Measurements from ENCODE around the gene KDM2B. TPM values are rescaled to one million over a fixed set of nuclear protein-coding genes. Genes with fewer than 3 reads are reported as not detected.

Gene KDM2B
- total RNA-seq, 1 donor from 2014 or later: 18.9 TPM

GRCh38 chr12:121602766-121603165 lies 21.9 kb upstream of the KDM2B start:
- Histone ChIP-seq H3K27ac (no peak overlapping the region), H3K36me3 (no peaks in the 10 kb centered on the region), H3K4me1 (no peaks in the 10 kb centered on the region), H3K27me3 (no peaks in the 10 kb centered on the region), H3K9me3 (no peaks in the 10 kb centered on the region), H3K4me3 (no peak overlapping the region)
- DNase-seq (ENCODE audit: extremely low spot score in 2 of 2): no peak
- TF ChIP-seq POLR2A (IDR thresholded peaks at IDR 0.05) (no peak), POLR2AphosphoS5 (IDR thresholded peaks at IDR 0.05; ENCODE audit: insufficient read depth in 1 of 2, low read depth in 1 of 2) (no peak), CTCF (IDR thresholded peaks at IDR 0.05) (no peak)
- intact Hi-C loops (cut with DNase I): no loop called here

GRCh38 chr12:121600702-121601336 lies 20.0 kb upstream of the KDM2B start:
- Histone ChIP-seq H3K9me3 (no peaks in the 10 kb centered on the region), H3K36me3 (no peaks in the 10 kb centered on the region), H3K4me3 (no peak overlapping the region), H3K27ac (no peak overlapping the region), H3K27me3 (no peaks in the 10 kb centered on the region), H3K4me1 (no peaks in the 10 kb centered on the region)
- TF ChIP-seq POLR2AphosphoS5 (IDR thresholded peaks at IDR 0.05; ENCODE audit: insufficient read depth in 1 of 2, low read depth in 1 of 2) (no peak), POLR2A (IDR thresholded peaks at IDR 0.05) (no peak), CTCF (IDR thresholded peaks at IDR 0.05) (no peak)
- intact Hi-C loops (cut with DNase I): no loop called here
- DNase-seq (ENCODE audit: extremely low spot score in 2 of 2): no peak

- no peak for DNase-seq (ENCODE audit: extremely low spot score in 2 of 2)
- intact Hi-C loops (cut with DNase I): no loop called here
- H3K4me3 ChIP-seq: no peak overlapping the region
Observed at GRCh38 chr12:121596526-121596925, 15.7 kb upstream of the KDM2B start.

GRCh38 chr12:121595520-121595919 lies 14.7 kb upstream of the KDM2B start:
- DNase-seq (ENCODE audit: extremely low spot score in 2 of 2): no peak
- no peaks in the 10 kb centered on the region for H3K9me3 ChIP-seq
- H3K36me3 ChIP-seq: no peaks in the 10 kb centered on the region
- TF ChIP-seq CTCF (IDR thresholded peaks at IDR 0.05): no peak
- no peak for TF ChIP-seq POLR2A (IDR thresholded peaks at IDR 0.05)
- no peak for TF ChIP-seq POLR2AphosphoS5 (IDR thresholded peaks at IDR 0.05; ENCODE audit: insufficient read depth in 1 of 2, low read depth in 1 of 2)
- intact Hi-C loops (cut with DNase I): no loop called here
- peaks cover 8% of the 10 kb centered on the region for H3K4me1 ChIP-seq
- H3K4me3 ChIP-seq: no peak overlapping the region
- H3K27me3 ChIP-seq: no peaks in the 10 kb centered on the region
- no peak overlapping the region for H3K27ac ChIP-seq

More at GRCh38 chr12:121596526-121596925, 15.7 kb upstream of the KDM2B start:
- TF ChIP-seq CTCF (IDR thresholded peaks at IDR 0.05) (no peak), POLR2A (IDR thresholded peaks at IDR 0.05) (no peak), POLR2AphosphoS5 (IDR thresholded peaks at IDR 0.05; ENCODE audit: insufficient read depth in 1 of 2, low read depth in 1 of 2) (no peak)
- H3K27me3 ChIP-seq: no peaks in the 10 kb centered on the region
- no peaks in the 10 kb centered on the region for H3K9me3 ChIP-seq
- H3K36me3 ChIP-seq: no peaks in the 10 kb centered on the region
- no peak overlapping the region for H3K27ac ChIP-seq
- no peaks in the 10 kb centered on the region for H3K4me1 ChIP-seq

- Histone ChIP-seq H3K36me3 (no peaks in the 10 kb centered on the region), H3K4me3 (no peak overlapping the region), H3K4me1 (peaks cover 9% of the 10 kb centered on the region), H3K27me3 (no peaks in the 10 kb centered on the region), H3K27ac (no peak overlapping the region), H3K9me3 (no peaks in the 10 kb centered on the region)
- TF ChIP-seq POLR2AphosphoS5 (IDR thresholded peaks at IDR 0.05; ENCODE audit: insufficient read depth in 1 of 2, low read depth in 1 of 2) (no peak), CTCF (IDR thresholded peaks at IDR 0.05) (no peak), POLR2A (IDR thresholded peaks at IDR 0.05) (no peak)
- intact Hi-C loops (cut with DNase I): no loop called here
- DNase-seq (ENCODE audit: extremely low spot score in 2 of 2): no peak
Observed at GRCh38 chr12:121592320-121592719, 11.5 kb upstream of the KDM2B start.

Measured in vagina (tissue), 2 donors.